HG03460 (cell line): Measurements from ENCODE around the gene LONP1.
"Not testable (repeated sequence)": the region's sequence is repeated elsewhere in the genome, so short reads cannot be mapped to it uniquely, and the experiment has no call there.

ENCODE experiments used
- ATAC-seq: cut with Tn5 transposase; IDR thresholded peaks from one replicate; pipeline ENCODE4 v1.9.1; 2021; ENCODE audit not compliant: unreplicated experiment

LONP1 gene

GRCh38 chr19:5719961-5720790 lies at the start of gene LONP1, which contains the start of gene CATSPERD:
TSS of gene LONP1 (minus strand) at chr19:5720146. CDS start at chr19:5720132, 14 bp downstream.
TSS of gene CATSPERD (plus strand) at chr19:5720637. CDS start at chr19:5720738, 101 bp downstream.
- peak; percentile 79 for ATAC-seq

- no peak for ATAC-seq
Measured at GRCh38 chr19:5767949-5768348, 48.0 kb upstream of the LONP1 start.

GRCh38 chr19:5765220-5765619 lies 45.3 kb upstream of the LONP1 start:
- ATAC-seq = no peak

GRCh38 chr19:5762608-5763217 lies 42.8 kb upstream of the LONP1 start:
- no peak for ATAC-seq

GRCh38 chr19:5753743-5754142 lies 33.8 kb upstream of the LONP1 start:
- ATAC-seq = no peak

- no peak for ATAC-seq
Measured at GRCh38 chr19:5751709-5752108, 31.8 kb upstream of the LONP1 start.

- no peak for ATAC-seq
Measured at GRCh38 chr19:5749505-5749904, 29.6 kb upstream of the LONP1 start.

- ATAC-seq = not testable (repeated sequence)
Measured at GRCh38 chr19:5748920-5749319, 29.0 kb upstream of the LONP1 start.

- not testable (repeated sequence) for ATAC-seq
Measured at GRCh38 chr19:5744999-5745398, 25.1 kb upstream of the LONP1 start.

GRCh38 chr19:5743630-5744029 lies 23.7 kb upstream of the LONP1 start:
- ATAC-seq = no peak

- ATAC-seq = no peak
Measured at GRCh38 chr19:5742051-5742450, 22.1 kb upstream of the LONP1 start.

- ATAC-seq = no peak
Measured at GRCh38 chr19:5738423-5738822, 18.5 kb upstream of the LONP1 start.

GRCh38 chr19:5733172-5733571 lies 13.2 kb upstream of the LONP1 start:
- not testable (repeated sequence) for ATAC-seq

- ATAC-seq = no peak
Measured at GRCh38 chr19:5727453-5728050, 7.6 kb upstream of the LONP1 start.

GRCh38 chr19:5719274-5719960 lies 529 bp downstream of the LONP1 start:
- ATAC-seq = peak; percentile 10

GRCh38 chr19:5718579-5719273 lies 1.2 kb downstream of the LONP1 start:
- ATAC-seq = no peak

GRCh38 chr19:5718037-5718578 lies 1.8 kb downstream of the LONP1 start:
- ATAC-seq = no peak

- no peak for ATAC-seq
Measured at GRCh38 chr19:5717215-5717935, 2.6 kb downstream of the LONP1 start.

GRCh38 chr19:5714816-5715215 lies 5.1 kb downstream of the LONP1 start:
- ATAC-seq = no peak

GRCh38 chr19:5713228-5713627 lies 6.7 kb downstream of the LONP1 start:
- ATAC-seq = no peak
